Nephron progenitor cell (in vitro differentiated cells): Measurements from ENCODE around the gene SNCB.

Experiments used
- DNase-seq: peaks from one replicate; pipeline ENCODE4 v3.0.0; 2021
- H3K27ac Mint-ChIP-seq: 2 replicates; pipeline ENCODE4 v1.8.0; 2021; ENCODE audit warnings: mild to moderate bottlenecking, moderate library complexity, mixed read lengths
- H3K27me3 Mint-ChIP-seq: 2 replicates; pipeline ENCODE4 v1.8.0; 2021; ENCODE audit warnings: mild to moderate bottlenecking, low read depth, mixed read lengths; ENCODE audit not compliant: poor library complexity
- H3K36me3 Mint-ChIP-seq: 2 replicates; pipeline ENCODE4 v1.8.0; 2021; ENCODE audit warnings: low read depth, mixed read lengths
- H3K4me1 Mint-ChIP-seq: 2 replicates; pipeline ENCODE4 v1.8.0; 2021; ENCODE audit warnings: mixed read lengths
- H3K4me3 Mint-ChIP-seq: 2 replicates; pipeline ENCODE4 v1.8.0; 2021; ENCODE audit warnings: mild to moderate bottlenecking, moderate library complexity, mixed read lengths
- H3K9me3 Mint-ChIP-seq: 2 replicates; pipeline ENCODE4 v1.8.0; 2021; ENCODE audit warnings: mild to moderate bottlenecking, moderate library complexity, mixed read lengths
- TF ChIP-seq, protein P1 (sequence below): fragments of 200-600 bp; sonication (generic); IDR thresholded peaks from 2 replicates; pipeline ENCODE4 v1.5.0; 2021; ENCODE audit warnings: antibody characterized with exemption

Gene SNCB

DNA sequence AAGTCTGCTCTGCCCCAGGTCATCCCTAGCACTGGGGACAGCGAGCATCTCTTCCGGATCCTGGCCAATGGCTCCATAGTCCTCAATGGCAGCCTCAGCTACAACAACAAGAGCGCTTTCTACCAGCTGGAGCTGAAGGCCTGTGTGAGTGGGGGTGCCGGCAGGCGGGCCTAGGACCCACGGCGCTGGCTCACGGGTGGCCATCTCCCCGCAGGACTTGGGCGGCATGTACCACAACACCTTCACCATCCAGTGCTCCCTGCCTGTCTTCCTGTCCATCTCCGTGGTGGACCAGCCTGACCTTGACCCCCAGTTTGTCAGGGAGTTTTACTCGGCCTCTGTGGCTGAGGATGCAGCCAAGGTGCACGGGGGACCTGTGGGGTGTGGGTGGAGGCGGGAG is 55.3 kb downstream of the SNCB start:
- H3K9me3 Mint-ChIP-seq: no peaks in the 10 kb centered on the region
- no peak overlapping the region for H3K4me3 Mint-ChIP-seq
- H3K27ac Mint-ChIP-seq: no peak overlapping the region
- H3K4me1 Mint-ChIP-seq: peaks cover 35% of the 10 kb centered on the region
- TF ChIP-seq, protein P1, sequence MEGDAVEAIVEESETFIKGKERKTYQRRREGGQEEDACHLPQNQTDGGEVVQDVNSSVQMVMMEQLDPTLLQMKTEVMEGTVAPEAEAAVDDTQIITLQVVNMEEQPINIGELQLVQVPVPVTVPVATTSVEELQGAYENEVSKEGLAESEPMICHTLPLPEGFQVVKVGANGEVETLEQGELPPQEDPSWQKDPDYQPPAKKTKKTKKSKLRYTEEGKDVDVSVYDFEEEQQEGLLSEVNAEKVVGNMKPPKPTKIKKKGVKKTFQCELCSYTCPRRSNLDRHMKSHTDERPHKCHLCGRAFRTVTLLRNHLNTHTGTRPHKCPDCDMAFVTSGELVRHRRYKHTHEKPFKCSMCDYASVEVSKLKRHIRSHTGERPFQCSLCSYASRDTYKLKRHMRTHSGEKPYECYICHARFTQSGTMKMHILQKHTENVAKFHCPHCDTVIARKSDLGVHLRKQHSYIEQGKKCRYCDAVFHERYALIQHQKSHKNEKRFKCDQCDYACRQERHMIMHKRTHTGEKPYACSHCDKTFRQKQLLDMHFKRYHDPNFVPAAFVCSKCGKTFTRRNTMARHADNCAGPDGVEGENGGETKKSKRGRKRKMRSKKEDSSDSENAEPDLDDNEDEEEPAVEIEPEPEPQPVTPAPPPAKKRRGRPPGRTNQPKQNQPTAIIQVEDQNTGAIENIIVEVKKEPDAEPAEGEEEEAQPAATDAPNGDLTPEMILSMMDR: no peak
- no peaks in the 10 kb centered on the region for H3K36me3 Mint-ChIP-seq
- DNase-seq: no peak
- peaks cover 37% of the 10 kb centered on the region for H3K27me3 Mint-ChIP-seq

DNA sequence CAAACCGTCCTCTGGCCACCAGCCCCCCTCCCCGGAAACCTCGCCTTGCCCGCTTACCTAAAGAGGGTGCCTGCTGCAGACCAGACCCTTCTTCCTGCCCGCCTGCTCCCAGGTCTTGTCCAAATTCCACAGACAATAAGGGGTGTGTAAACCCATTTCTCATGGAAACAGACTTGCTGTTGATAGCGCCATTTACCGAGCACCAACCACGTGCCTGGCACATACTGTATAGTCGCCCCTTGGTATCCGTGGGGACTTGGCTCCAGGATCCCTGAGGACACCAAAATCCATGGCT is 56.1 kb downstream of the SNCB start:
- peaks cover 40% of the 10 kb centered on the region for H3K27me3 Mint-ChIP-seq
- H3K36me3 Mint-ChIP-seq: no peaks in the 10 kb centered on the region
- no peaks in the 10 kb centered on the region for H3K9me3 Mint-ChIP-seq
- TF ChIP-seq, protein P1: no peak
- peaks cover 35% of the 10 kb centered on the region for H3K4me1 Mint-ChIP-seq
- no peak for DNase-seq
- no peak overlapping the region for H3K4me3 Mint-ChIP-seq
- no peak overlapping the region for H3K27ac Mint-ChIP-seq

DNA sequence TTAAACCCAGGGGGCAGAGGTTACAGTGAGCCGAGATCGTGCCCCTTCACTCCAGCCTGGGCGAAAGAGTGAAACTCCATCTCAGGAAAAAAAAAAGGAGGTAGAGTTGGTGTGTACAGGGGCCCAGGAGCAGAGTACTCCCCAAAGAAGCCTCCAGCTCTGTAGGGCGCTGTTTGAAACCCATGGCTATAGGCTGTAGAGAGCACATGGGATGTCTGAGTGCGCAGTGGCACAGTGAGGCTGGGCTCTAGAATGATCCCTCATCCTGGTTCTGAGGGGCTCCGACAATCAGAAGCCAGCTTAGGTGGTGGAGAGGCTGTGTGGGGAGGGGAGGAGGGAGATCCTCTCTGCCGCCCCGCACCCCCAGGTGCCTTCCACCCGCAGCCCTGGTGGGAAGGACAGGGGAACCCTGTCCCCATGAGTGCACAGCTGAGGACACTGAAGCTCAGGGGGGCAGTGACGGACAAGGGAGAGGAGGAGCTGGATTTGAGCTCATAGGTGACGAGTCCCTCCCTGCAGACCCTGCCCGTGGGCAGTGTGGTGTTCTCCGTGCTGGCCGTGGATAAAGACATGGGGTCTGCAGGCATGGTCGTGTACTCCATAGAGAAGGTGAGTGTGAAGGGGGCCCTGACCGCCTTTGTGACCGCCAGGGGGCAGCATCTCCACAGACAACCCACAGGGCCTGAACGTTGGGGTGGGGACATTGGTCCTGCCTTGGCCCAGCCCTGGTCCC is 56.6 kb downstream of the SNCB start:
- Mint-ChIP-seq H3K4me1 (peaks cover 35% of the 10 kb centered on the region), H3K9me3 (no peaks in the 10 kb centered on the region), H3K4me3 (no peak overlapping the region), H3K36me3 (no peaks in the 10 kb centered on the region), H3K27ac (no peak overlapping the region), H3K27me3 (peaks cover 38% of the 10 kb centered on the region)
- DNase-seq: peak; percentile 86
- TF ChIP-seq, protein P1: peak; percentile 80
